ENCODE measurements around the gene CCDC178.

The CCDC178 gene

GRCh38 chr18:33375829-33376228 lies 64.7 kb downstream of the CCDC178 start:
- no peaks in the 10 kb centered on the region for H3K79me2 ChIP-seq (ENCODE audit: control insufficient read depth, insufficient read depth, low read length, poor library complexity)
- no peak overlapping the region for H2AK5ac ChIP-seq (ENCODE audit: low read length)
- DNase-seq: no peak
- H2BK5ac ChIP-seq (ENCODE audit: low read depth, low read length, poor library complexity): no peak overlapping the region
- H2BK12ac ChIP-seq (ENCODE audit: low read length): no peak overlapping the region
- H4K12ac ChIP-seq (ENCODE audit: low read depth, low read length): no peak overlapping the region
- H2AFZ ChIP-seq (ENCODE audit: insufficient read depth, low read length, poor library complexity): no peak overlapping the region
- H3K9me3 ChIP-seq (ENCODE audit: insufficient read depth, low read depth, low read length): no peaks in the 10 kb centered on the region
- WGBS (ENCODE audit: extremely low coverage, insufficient coverage, insufficient read length): no CpG with 5 or more reads among the region's 4 CpGs
- no peak overlapping the region for H3K14ac ChIP-seq (ENCODE audit: low read length)
- no peak overlapping the region for H3K4me2 ChIP-seq (ENCODE audit: low read length)
- no peaks in the 10 kb centered on the region for H3K79me1 ChIP-seq (ENCODE audit: low read length)
- H3K9ac ChIP-seq (ENCODE audit: low read length): no peak overlapping the region
- no peak overlapping the region for H4K91ac ChIP-seq (ENCODE audit: low read depth, low read length)
- H3K27me3 ChIP-seq (ENCODE audit: insufficient read depth, low read length): no peaks in the 10 kb centered on the region
- H3K36me3 ChIP-seq (ENCODE audit: control insufficient read depth in 1 of 2, insufficient read depth in 2 of 2, low read length in 2 of 2): no peaks in the 10 kb centered on the region
- no peak overlapping the region for H3K27ac ChIP-seq (ENCODE audit: low read depth, low read length)
- no peak overlapping the region for H3K4me3 ChIP-seq (ENCODE audit: low read depth, low read length)
- H2BK120ac ChIP-seq (ENCODE audit: insufficient read depth, low read length, poor library complexity): no peak overlapping the region
- H3K4me1 ChIP-seq (ENCODE audit: control insufficient read depth in 1 of 2, insufficient read depth in 2 of 2, low read length in 2 of 2): no peaks in the 10 kb centered on the region
- no peak overlapping the region for H3K23ac ChIP-seq (ENCODE audit: low read length)
- no peak overlapping the region for H3K18ac ChIP-seq (ENCODE audit: low read length)
- H4K8ac ChIP-seq (ENCODE audit: low read depth, low read length): no peak overlapping the region
- no peak overlapping the region for H3K4ac ChIP-seq (ENCODE audit: low read depth, low read length)

- WGBS (ENCODE audit: extremely low coverage, insufficient coverage, insufficient read length): no CpG with 5 or more reads among the region's 3 CpGs
- no peak overlapping the region for H3K4me3 ChIP-seq (ENCODE audit: low read depth, low read length)
- no peak overlapping the region for H3K9ac ChIP-seq (ENCODE audit: low read length)
Measured at GRCh38 chr18:33372442-33372841, 68.1 kb downstream of the CCDC178 start.

GRCh38 chr18:33369711-33370449 lies 70.6 kb downstream of the CCDC178 start:
- Histone ChIP-seq H3K27me3 (ENCODE audit: insufficient read depth, low read length) (no peaks in the 10 kb centered on the region), H4K91ac (ENCODE audit: low read depth, low read length) (no peak overlapping the region), H2BK12ac (ENCODE audit: low read length) (no peak overlapping the region), H3K79me1 (ENCODE audit: low read length) (no peaks in the 10 kb centered on the region), H3K4me2 (ENCODE audit: low read length) (no peak overlapping the region), H3K27ac (ENCODE audit: low read depth, low read length) (no peak overlapping the region), H3K4me3 (ENCODE audit: low read depth, low read length) (no peak overlapping the region), H3K36me3 (ENCODE audit: control insufficient read depth in 1 of 2, insufficient read depth in 2 of 2, low read length in 2 of 2) (no peaks in the 10 kb centered on the region), H2BK120ac (ENCODE audit: insufficient read depth, low read length, poor library complexity) (no peak overlapping the region), H3K4ac (ENCODE audit: low read depth, low read length) (no peak overlapping the region), H3K9me3 (ENCODE audit: insufficient read depth, low read depth, low read length) (no peaks in the 10 kb centered on the region), H4K12ac (ENCODE audit: low read depth, low read length) (no peak overlapping the region), H3K4me1 (ENCODE audit: control insufficient read depth in 1 of 2, insufficient read depth in 2 of 2, low read length in 2 of 2) (no peaks in the 10 kb centered on the region), H3K9ac (ENCODE audit: low read length) (no peak overlapping the region), H3K14ac (ENCODE audit: low read length) (no peak overlapping the region), H3K79me2 (ENCODE audit: control insufficient read depth, insufficient read depth, low read length, poor library complexity) (no peaks in the 10 kb centered on the region), H2AK5ac (ENCODE audit: low read length) (no peak overlapping the region), H3K23ac (ENCODE audit: low read length) (no peak overlapping the region), H3K18ac (ENCODE audit: low read length) (no peak overlapping the region), H2BK5ac (ENCODE audit: low read depth, low read length, poor library complexity) (no peak overlapping the region), H4K8ac (ENCODE audit: low read depth, low read length) (no peak overlapping the region), H2AFZ (ENCODE audit: insufficient read depth, low read length, poor library complexity) (no peak overlapping the region)
- DNase-seq: no peak
- no CpG with 5 or more reads among the region's 8 CpGs for WGBS (ENCODE audit: extremely low coverage, insufficient coverage, insufficient read length)

More at GRCh38 chr18:33372442-33372841, 68.1 kb downstream of the CCDC178 start:
- Histone ChIP-seq H4K12ac (ENCODE audit: low read depth, low read length) (no peak overlapping the region), H3K4ac (ENCODE audit: low read depth, low read length) (no peak overlapping the region), H3K23ac (ENCODE audit: low read length) (no peak overlapping the region), H2AFZ (ENCODE audit: insufficient read depth, low read length, poor library complexity) (no peak overlapping the region), H3K4me2 (ENCODE audit: low read length) (no peak overlapping the region), H4K91ac (ENCODE audit: low read depth, low read length) (no peak overlapping the region), H2BK120ac (ENCODE audit: insufficient read depth, low read length, poor library complexity) (no peak overlapping the region), H2BK5ac (ENCODE audit: low read depth, low read length, poor library complexity) (no peak overlapping the region), H3K27me3 (ENCODE audit: insufficient read depth, low read length) (no peaks in the 10 kb centered on the region), H3K27ac (ENCODE audit: low read depth, low read length) (no peak overlapping the region), H3K14ac (ENCODE audit: low read length) (no peak overlapping the region), H3K79me1 (ENCODE audit: low read length) (no peaks in the 10 kb centered on the region), H3K36me3 (ENCODE audit: control insufficient read depth in 1 of 2, insufficient read depth in 2 of 2, low read length in 2 of 2) (no peaks in the 10 kb centered on the region), H3K9me3 (ENCODE audit: insufficient read depth, low read depth, low read length) (no peaks in the 10 kb centered on the region), H2AK5ac (ENCODE audit: low read length) (no peak overlapping the region), H3K79me2 (ENCODE audit: control insufficient read depth, insufficient read depth, low read length, poor library complexity) (no peaks in the 10 kb centered on the region), H2BK12ac (ENCODE audit: low read length) (no peak overlapping the region), H4K8ac (ENCODE audit: low read depth, low read length) (no peak overlapping the region), H3K18ac (ENCODE audit: low read length) (no peak overlapping the region), H3K4me1 (ENCODE audit: control insufficient read depth in 1 of 2, insufficient read depth in 2 of 2, low read length in 2 of 2) (no peaks in the 10 kb centered on the region)
- no peak for DNase-seq

- Histone ChIP-seq H2BK120ac (ENCODE audit: insufficient read depth, low read length, poor library complexity) (no peak overlapping the region), H3K27ac (ENCODE audit: low read depth, low read length) (no peak overlapping the region), H2AFZ (ENCODE audit: insufficient read depth, low read length, poor library complexity) (no peak overlapping the region), H4K91ac (ENCODE audit: low read depth, low read length) (no peak overlapping the region), H2BK12ac (ENCODE audit: low read length) (no peak overlapping the region), H3K18ac (ENCODE audit: low read length) (no peak overlapping the region), H3K27me3 (ENCODE audit: insufficient read depth, low read length) (no peaks in the 10 kb centered on the region), H3K4ac (ENCODE audit: low read depth, low read length) (no peak overlapping the region), H3K79me2 (ENCODE audit: control insufficient read depth, insufficient read depth, low read length, poor library complexity) (no peaks in the 10 kb centered on the region), H3K23ac (ENCODE audit: low read length) (no peak overlapping the region), H3K4me1 (ENCODE audit: control insufficient read depth in 1 of 2, insufficient read depth in 2 of 2, low read length in 2 of 2) (no peaks in the 10 kb centered on the region), H3K9me3 (ENCODE audit: insufficient read depth, low read depth, low read length) (no peaks in the 10 kb centered on the region), H4K8ac (ENCODE audit: low read depth, low read length) (no peak overlapping the region), H3K4me2 (ENCODE audit: low read length) (no peak overlapping the region), H3K79me1 (ENCODE audit: low read length) (no peaks in the 10 kb centered on the region), H3K9ac (ENCODE audit: low read length) (no peak overlapping the region), H3K4me3 (ENCODE audit: low read depth, low read length) (no peak overlapping the region), H4K12ac (ENCODE audit: low read depth, low read length) (no peak overlapping the region), H3K14ac (ENCODE audit: low read length) (no peak overlapping the region), H2AK5ac (ENCODE audit: low read length) (no peak overlapping the region), H3K36me3 (ENCODE audit: control insufficient read depth in 1 of 2, insufficient read depth in 2 of 2, low read length in 2 of 2) (no peaks in the 10 kb centered on the region), H2BK5ac (ENCODE audit: low read depth, low read length, poor library complexity) (no peak overlapping the region)
- no CpG with 5 or more reads among the region's 1 CpG for WGBS (ENCODE audit: extremely low coverage, insufficient coverage, insufficient read length)
- DNase-seq: no peak
Measured at GRCh38 chr18:33356735-33357134, 83.8 kb downstream of the CCDC178 start.
